GM12878 (cell line): Measurements from ENCODE around the gene GLT6D1. TPM values are rescaled to one million over a fixed set of nuclear protein-coding genes. Genes with fewer than 3 reads are reported as not detected.

ENCODE experiments used
- ATAC-seq: fragments of 200-7000 bp; cut with Tn5 transposase; 3 replicates; pipeline ENCODE4 v1.9.1; 2020; ENCODE audit warnings: mild to moderate bottlenecking, moderate library complexity
- BruUV-seq: library from RNA; stranded (reverse); fragments of 400-500 nt; replicated peaks from 2 replicates; lab custom pipeline; 2021; lab: Mats Ljungman, UMichigan
- CTCF ChIA-PET: fragments of 300-600 bp; sonication (Branson Sonifier 250); formaldehyde crosslinking; extraction: SDS; loops from one replicate; lab custom pipeline; 2021; ENCODE audit warnings: inconsistent platforms; lab: Yijun Ruan, JAX
- POLR2A ChIA-PET: fragments of 350-600 bp; formaldehyde crosslinking; extraction: SDS; loops from one replicate; lab custom pipeline; 2021; ENCODE audit warnings: inconsistent platforms; lab: Charles Lee
- RAD21 ChIA-PET: fragments of 300-600 bp; sonication (Branson Sonifier 250); formaldehyde crosslinking; loops from one replicate; lab custom pipeline; 2023; ENCODE audit warnings: antibody characterized with exemption; ENCODE audit not compliant: unreplicated experiment; lab: Charles Lee
- SMC1A ChIA-PET: fragments of 300-600 bp; sonication (Branson Sonifier 250); formaldehyde crosslinking; loops from one replicate; lab custom pipeline; 2023; ENCODE audit not compliant: unreplicated experiment, uncharacterized antibody; lab: Charles Lee
- DNase-seq: peaks from one replicate; pipeline ENCODE4 v3.0.0-alpha.2; 2011; ENCODE audit warnings: low read depth, low spot score
- FAIRE-seq: peaks from 3 replicates; lab custom pipeline; 2011; peaks lifted over from hg19 to GRCh38; lab: Jason Lieb, UNC
- H2AFZ ChIP-seq: 2 replicates; pipeline ENCODE4 v1.6.0; 2011; ENCODE audit warnings: low read depth, low read length, control low read depth; ENCODE audit not compliant: control insufficient read depth
- H3K27ac ChIP-seq: 2 replicates; pipeline ENCODE4 v1.5.1; 2011; ENCODE audit warnings: control low read depth; ENCODE audit not compliant: control insufficient read depth, insufficient read depth
- H3K27me3 ChIP-seq, 2 experiments: replicated peaks in 1 of 2; 2 replicates each; pipeline versions ENCODE4 v1.6.0 to v1.6.1; 2011; ENCODE audit warnings: low read length in 1 of 2; ENCODE audit not compliant: control insufficient read depth in 2 of 2, insufficient read depth in 2 of 2
- H3K36me3 ChIP-seq, 2 experiments: 2 replicates each; pipeline ENCODE4 v1.5.1; 2011; ENCODE audit warnings: low read length in 1 of 2; ENCODE audit not compliant: control insufficient read depth in 2 of 2, insufficient read depth in 2 of 2
- H3K4me1 ChIP-seq: 2 replicates; pipeline ENCODE4 v1.6.1; 2011; ENCODE audit warnings: mild to moderate bottlenecking, low read length, moderate library complexity, mixed read lengths; ENCODE audit not compliant: control insufficient read depth, insufficient read depth
- H3K4me2 ChIP-seq: 2 replicates; pipeline ENCODE4 v1.6.0; 2011; ENCODE audit warnings: control low read depth; ENCODE audit not compliant: control insufficient read depth, insufficient read depth
- H3K4me3 ChIP-seq: fragments of 200-600 bp; sonication (generic); 2 replicates; pipeline ENCODE4 v1.5.1; 2016
- H3K79me2 ChIP-seq: 2 replicates; pipeline ENCODE4 v1.6.0; 2011; ENCODE audit warnings: low read length; ENCODE audit not compliant: control insufficient read depth, insufficient read depth
- H3K9ac ChIP-seq: 2 replicates; pipeline ENCODE4 v1.8.0; 2011; ENCODE audit warnings: low read length, control low read depth, mixed read lengths; ENCODE audit not compliant: control insufficient read depth, insufficient read depth
- H3K9me3 ChIP-seq: replicated peaks from 3 replicates; pipeline ENCODE4 v1.5.1; 2011; ENCODE audit warnings: mild to moderate bottlenecking, low read length; ENCODE audit not compliant: control insufficient read depth, insufficient read depth
- H4K20me1 ChIP-seq: 2 replicates; pipeline ENCODE4 v1.6.0; 2011; ENCODE audit not compliant: control insufficient read depth, insufficient read depth
- BCL11A ChIP-seq: IDR thresholded peaks from 2 replicates; pipeline ENCODE4 v1.6.1; 2011; ENCODE audit warnings: low read depth, low read length
- FOS ChIP-seq: IDR thresholded peaks from 3 replicates; pipeline ENCODE4 v1.6.1; 2011; ENCODE audit warnings: borderline replicate concordance; ENCODE audit not compliant: insufficient read length; ENCODE audit errors: extremely low read depth
- RAD51 ChIP-seq: fragments of 450-650 bp; IDR thresholded peaks from 2 replicates; pipeline ENCODE4 v1.6.1; 2016; ENCODE audit warnings: moderate library complexity, mild to moderate bottlenecking, inconsistent platforms
- SIN3A ChIP-seq: IDR thresholded peaks from 2 replicates; pipeline ENCODE4 v1.6.1; 2012; ENCODE audit warnings: low read depth, low read length, improper control_type of control experiment
- ZBTB40 ChIP-seq: fragments of 450-650 bp; IDR thresholded peaks from 2 replicates; pipeline ENCODE4 v1.6.1; 2016; ENCODE audit warnings: mild to moderate bottlenecking, moderate library complexity, borderline replicate concordance
- ZNF207 ChIP-seq: fragments of 450-650 bp; IDR thresholded peaks from 2 replicates; pipeline ENCODE4 v1.6.1; 2014; ENCODE audit warnings: antibody characterized with exemption, mild to moderate bottlenecking, borderline replicate concordance
- whole genome bisulfite sequencing: methylation state at CpG from one replicate; pipeline ENCODE4 v1.1.6; 2016; ENCODE audit warnings: low lambda C conversion rate; ENCODE audit not compliant: insufficient replicate concordance, insufficient coverage; ENCODE audit errors: missing lambda C conversion rate; 5-methylcytosine and 5-hydroxymethylcytosine counted together
- in situ Hi-C: fragments of 300-500 bp; cut with MboI; formaldehyde crosslinking; loops from 9 replicates; pipeline ENCODE4 v1.14.3; 2018; ENCODE audit warnings: mixed read lengths
- intact Hi-C: fragments of 100-400 bp; cut with micrococcal nuclease; formaldehyde crosslinking; loops from one replicate; pipeline ENCODE4 v1.14.2; 2022; ENCODE audit not compliant: unreplicated experiment
- polyA plus RNA-seq, 11 experiments: library from polyadenylated mRNA; depleted of rRNA in 4 of 11; unstranded in 6 of 11; stranded (reverse) in 5 of 11; fragments of >200 nt; fragmentation: Nextera tagmentation in 4 of 11; fragmentation: Illumina TruSeq in 1 of 11; extraction: Ambion mirVana in 4 of 11; extraction: Trizol in 1 of 11; gene quantifications; 1 replicate in 1 of 11; 2 replicates in 10 of 11; pipeline versions ENCODE4 v1.2.1 to v1.2.3, GENCODE V29; 2011 to 2016; ENCODE audit warnings: inconsistent platforms in 2 of 11, missing spikeins in 2 of 11, low read depth in 1 of 11
- total RNA-seq, 4 experiments: library from RNA; depleted of rRNA in 3 of 4; stranded (reverse); fragments of >200 nt in 3 of 4; fragmentation: Illumina TruSeq in 1 of 4; extraction: Trizol in 1 of 4; gene quantifications; 2 replicates each; pipeline versions ENCODE4 v1.2.1 to v1.2.3, GENCODE V29; 2013 to 2021
- TF ChIP-seq, protein P1 (sequence below): IDR thresholded peaks from 2 replicates; pipeline ENCODE4 v1.6.1; 2011; ENCODE audit warnings: mild to moderate bottlenecking, low read depth, low read length, moderate library complexity; ENCODE audit not compliant: insufficient replicate concordance

GLT6D1 gene
- total and polyA plus RNA-seq, 10 of the 15 experiments (the other 5 are each of a cell fraction or from before 2014, with no cell fraction given) = not detected

GRCh38 chr9:135609366-135609955 is 29.9 kb downstream of the GLT6D1 start:
- WGBS = 40% methylated on average over 17 of the region's 17 CpGs
- TF ChIP-seq BCL11A = no peak
- Histone ChIP-seq H3K9me3 (no peaks in the 10 kb centered on the region), H3K27me3 (no peaks in the 10 kb centered on the region; a peak in 1 of 4 replicates), H3K36me3 (no peaks in the 10 kb centered on the region), H3K4me1 (no peaks in the 10 kb centered on the region), H3K4me3 (no peak overlapping the region), H3K4me2 (no peak overlapping the region), H3K9ac (no peak overlapping the region), H2AFZ (no peak overlapping the region), H4K20me1 (no peaks in the 10 kb centered on the region), H3K79me2 (no peaks in the 10 kb centered on the region), H3K27ac (no peak overlapping the region)
- ATAC-seq = no peak
- POLR2A ChIA-PET = no interaction called here
- CTCF ChIA-PET = interaction anchor here (0.7 to 0.9 kb wide), 2 partner anchors 9 to 221 kb away, joined by 3 read pairs; no protein-coding TSS in a partner anchor
- no peak for FAIRE-seq
- intact Hi-C loops = loop anchor here (10.0 kb wide), 1 partner anchor 515 kb away; no protein-coding TSS in a partner anchor
- in situ Hi-C loops = no loop called here
- RAD21 ChIA-PET = no interaction called here
- SMC1A ChIA-PET = no interaction called here
- no TSS peak for BruUV-seq
- no peak for DNase-seq

- ChIA-PET SMC1A (no interaction called here), CTCF (interaction anchor here (0.7 to 0.9 kb wide), 2 partner anchors 8 to 222 kb away, joined by 3 read pairs; no protein-coding TSS in a partner anchor), RAD21 (no interaction called here), POLR2A (no interaction called here)
- Histone ChIP-seq H3K79me2 (no peaks in the 10 kb centered on the region), H3K9me3 (no peaks in the 10 kb centered on the region), H4K20me1 (no peaks in the 10 kb centered on the region), H3K4me3 (no peak overlapping the region), H2AFZ (no peak overlapping the region), H3K4me1 (no peaks in the 10 kb centered on the region), H3K27me3 (no peaks in the 10 kb centered on the region; a peak in 1 of 4 replicates), H3K27ac (no peak overlapping the region), H3K9ac (no peak overlapping the region), H3K4me2 (no peak overlapping the region), H3K36me3 (no peaks in the 10 kb centered on the region)
- intact Hi-C loops = loop anchor here (10.0 kb wide), 1 partner anchor 516 kb away; no protein-coding TSS in a partner anchor
- no TSS peak for BruUV-seq
- WGBS = 38% methylated on average over 13 of the region's 15 CpGs
- ATAC-seq (no peak), FAIRE-seq (no peak), DNase-seq (no peak)
- in situ Hi-C loops = no loop called here
- TF ChIP-seq FOS = no peak
- no peak for TF ChIP-seq ZNF207
- TF ChIP-seq, protein P1, sequence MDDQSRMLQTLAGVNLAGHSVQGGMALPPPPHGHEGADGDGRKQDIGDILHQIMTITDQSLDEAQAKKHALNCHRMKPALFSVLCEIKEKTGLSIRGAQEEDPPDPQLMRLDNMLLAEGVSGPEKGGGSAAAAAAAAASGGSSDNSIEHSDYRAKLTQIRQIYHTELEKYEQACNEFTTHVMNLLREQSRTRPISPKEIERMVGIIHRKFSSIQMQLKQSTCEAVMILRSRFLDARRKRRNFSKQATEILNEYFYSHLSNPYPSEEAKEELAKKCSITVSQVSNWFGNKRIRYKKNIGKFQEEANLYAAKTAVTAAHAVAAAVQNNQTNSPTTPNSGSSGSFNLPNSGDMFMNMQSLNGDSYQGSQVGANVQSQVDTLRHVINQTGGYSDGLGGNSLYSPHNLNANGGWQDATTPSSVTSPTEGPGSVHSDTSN = no peak
- no peak for TF ChIP-seq ZBTB40
- TF ChIP-seq RAD51 = no peak
- no peak for TF ChIP-seq SIN3A
These were observed 30.4 kb downstream of the GLT6D1 start for GRCh38 chr9:135608999-135609317.
